ENCODE results near the gene SFMBT2. TPM values are rescaled to one million over a fixed set of nuclear protein-coding genes. Genes with fewer than 3 reads are reported as not detected.

Gene SFMBT2
- total and polyA plus RNA-seq, 2 of the 4 experiments (the other 2 are of a cell fraction), result 0.70 to 1.3 TPM

GRCh38 chr10:7380704-7381241 is 30.1 kb downstream of the SFMBT2 start:
- POLR2A ChIA-PET (ENCODE audit: unreplicated experiment), result no interaction called here
- intact Hi-C loops (cut with micrococcal nuclease) (no loop called here), dilution Hi-C loops (cut with HindIII; ENCODE audit: low sequenced_read_pairs, unreplicated experiment) (no loop called here), in situ Hi-C loops (cut with MboI; ENCODE audit: low sequenced_read_pairs) (no loop called here)
- H3K9me1 ChIP-seq (ENCODE audit: insufficient read depth, low read length), result peaks cover 2% of the 10 kb centered on the region; the same call in 1 of the 2 replicates
- no peak overlapping the region for H4K5ac ChIP-seq (ENCODE audit: low read depth, low read length)
- H4K8ac ChIP-seq (ENCODE audit: low read depth in 2 of 2, low read length in 2 of 2), result no peak overlapping the region
- no peak overlapping the region for H3K18ac ChIP-seq (ENCODE audit: low read depth, low read length)
- H2BK120ac ChIP-seq (ENCODE audit: low read depth, low read length), result no peak overlapping the region
- 100% methylated on average over 2 of the region's 5 CpGs; no CpG with 5 or more reads in 1 of the 2 experiments for WGBS, 2 experiments (ENCODE audit: extremely low coverage in 2 of 2, insufficient read length in 1 of 2)
- peaks cover 2% of the 10 kb centered on the region; the same call in 1 of the 2 replicates for H3K4me1 ChIP-seq (ENCODE audit: control insufficient read depth, insufficient read depth, low read length)
- H3K79me1 ChIP-seq (ENCODE audit: low read depth in 1 of 2, low read length in 2 of 2), result no peaks in the 10 kb centered on the region
- no peak overlapping the region for H2AFZ ChIP-seq (replicated peaks; ENCODE audit: low read length, poor library complexity)
- H3K4me3 ChIP-seq (ENCODE audit: insufficient read depth, low read depth, low read length), result no peak overlapping the region
- no peak overlapping the region for H2BK20ac ChIP-seq (ENCODE audit: low read depth, low read length)
- H3K27me3 ChIP-seq (ENCODE audit: control insufficient read depth, insufficient read depth, low read length), result no peaks in the 10 kb centered on the region
- no peak overlapping the region for H3K56ac ChIP-seq (ENCODE audit: extremely low read depth, insufficient read depth, low read length)
- no peak overlapping the region for H2AK5ac ChIP-seq (ENCODE audit: low read depth, low read length)
- CTCF ChIA-PET, result no interaction called here
- TF ChIP-seq MXI1 (IDR thresholded peaks at IDR 0.05; ENCODE audit: borderline replicate concordance, low read depth, low read length) (no peak), RCOR1 (IDR thresholded peaks at IDR 0.05; ENCODE audit: insufficient replicate concordance, low read length) (no peak), BHLHE40 (IDR thresholded peaks at IDR 0.05; ENCODE audit: low read depth, low read length) (no peak), MAFK (IDR thresholded peaks at IDR 0.05; ENCODE audit: low read depth, low read length) (no peak), ELK1 (IDR thresholded peaks at IDR 0.05; ENCODE audit: borderline replicate concordance, low read depth, low read length) (no peak), USF2 (IDR thresholded peaks at IDR 0.05; ENCODE audit: low read depth, low read length) (no peak), POLR2A (IDR thresholded peaks at IDR 0.05; ENCODE audit: low read depth, low read length) (no peak), FOS (IDR thresholded peaks at IDR 0.05; ENCODE audit: low read depth, low read length) (no peak), CHD1 (IDR thresholded peaks at IDR 0.05; ENCODE audit: low read depth, low read length) (no peak), SMC3 (IDR thresholded peaks at IDR 0.05; ENCODE audit: low read depth, low read length) (no peak), RAD21 (IDR thresholded peaks at IDR 0.05; ENCODE audit: low read length) (no peak), MAZ (IDR thresholded peaks at IDR 0.05; ENCODE audit: borderline replicate concordance, low read depth, low read length) (no peak), RFX5 (IDR thresholded peaks at IDR 0.05; ENCODE audit: low read depth, low read length) (no peak), NFE2L2 (IDR thresholded peaks at IDR 0.05; ENCODE audit: low read depth, low read length) (no peak), CEBPB (IDR thresholded peaks at IDR 0.05; ENCODE audit: low read depth, low read length) (no peak)
- H4K91ac ChIP-seq (ENCODE audit: insufficient read depth, low read depth, low read length), result no peak overlapping the region
- H3K4me2 ChIP-seq (ENCODE audit: low read depth, low read length), result no peak overlapping the region
- no peak overlapping the region for H2BK15ac ChIP-seq (ENCODE audit: low read depth, low read length)
- no peaks in the 10 kb centered on the region for H3K36me3 ChIP-seq (ENCODE audit: control insufficient read depth, insufficient read depth, low read length)
- H3K4ac ChIP-seq (ENCODE audit: low read depth, low read length), result no peak overlapping the region
- 0 out of 2 replicates have a peak, but pooled peaks cover 3% of the 10 kb centered on the region for H3K9me3 ChIP-seq (ENCODE audit: control insufficient read depth, insufficient read depth, low read length)
- no peak for ATAC-seq (ENCODE audit: low read depth)
- DNase-seq, result no peak
- H3K27ac ChIP-seq (ENCODE audit: insufficient read depth, low read length), result no peak overlapping the region
- no peak overlapping the region for H3K14ac ChIP-seq (replicated peaks; ENCODE audit: low read depth, low read length)
- H2BK5ac ChIP-seq (ENCODE audit: low read depth, low read length, poor library complexity, severe bottlenecking), result no peak overlapping the region
- no peak overlapping the region for H3K9ac ChIP-seq (ENCODE audit: low read depth, low read length)
- no peak overlapping the region for H2AK9ac ChIP-seq (replicated peaks; ENCODE audit: low read depth, low read length, poor library complexity)
- H4K20me1 ChIP-seq (ENCODE audit: insufficient read depth, low read length), result no peaks in the 10 kb centered on the region; the same call in 1 of the 2 replicates
- no TSS peak for BruUV-seq (replicated peaks)
- H3K23ac ChIP-seq (ENCODE audit: low read depth, low read length), result no peak overlapping the region

All from IMR-90 (cell line).